MCF 10A (cell line): ENCODE data around the gene ASCL3. TPM values are rescaled to one million over a fixed set of nuclear protein-coding genes. Genes with fewer than 3 reads are reported as not detected.

Experiments
- BruUV-seq: library from RNA; stranded (reverse); fragments of 400-500 nt; replicated peaks from 2 replicates; lab custom pipeline; 2021; lab: Mats Ljungman, UMichigan
- CTCF ChIA-PET: fragments of 300-600 bp; sonication (Branson Sonifier 250); formaldehyde crosslinking; extraction: SDS; loops from one replicate; lab custom pipeline; 2021; ENCODE audit warnings: antibody characterized with exemption, inconsistent platforms; lab: Yijun Ruan, JAX
- POLR2A ChIA-PET: fragments of 300-600, 350-650 bp; sonication (Branson Sonifier 250); formaldehyde crosslinking; extraction: SDS; loops from one replicate; lab custom pipeline; 2020; ENCODE audit warnings: antibody characterized with exemption, inconsistent platforms; lab: Yijun Ruan, JAX
- DNase-seq: peaks from one replicate; pipeline ENCODE4 v3.0.0-alpha.2; 2018; ENCODE audit not compliant: unreplicated experiment
- H3K27ac Mint-ChIP-seq: one replicate; pipeline ENCODE4 v1.8.0; 2022; ENCODE audit warnings: mild to moderate bottlenecking, low read depth, mixed read lengths; ENCODE audit not compliant: unreplicated experiment
- H3K27me3 Mint-ChIP-seq: one replicate; pipeline ENCODE4 v1.8.0; 2022; ENCODE audit warnings: mixed read lengths; ENCODE audit not compliant: insufficient read depth, unreplicated experiment
- H3K36me3 Mint-ChIP-seq: one replicate; pipeline ENCODE4 v1.8.0; 2022; ENCODE audit warnings: mild to moderate bottlenecking, moderate library complexity, mixed read lengths; ENCODE audit not compliant: insufficient read depth, unreplicated experiment
- H3K4me1 Mint-ChIP-seq: one replicate; pipeline ENCODE4 v1.8.0; 2022; ENCODE audit warnings: mixed read lengths; ENCODE audit not compliant: insufficient read depth, unreplicated experiment
- H3K4me3 Mint-ChIP-seq: one replicate; pipeline ENCODE4 v1.8.0; 2022; ENCODE audit warnings: mild to moderate bottlenecking, moderate library complexity, mixed read lengths; ENCODE audit not compliant: unreplicated experiment
- H3K9me3 Mint-ChIP-seq: one replicate; pipeline ENCODE4 v1.8.0; 2022; ENCODE audit warnings: mixed read lengths; ENCODE audit not compliant: unreplicated experiment
- intact Hi-C: fragments of 100-400 bp; cut with micrococcal nuclease; formaldehyde crosslinking; loops from 2 replicates; pipeline ENCODE4 v1.14.1; 2022
- total RNA-seq: library from RNA; stranded (reverse); gene quantifications from 2 replicates; pipeline ENCODE4 v1.2.3, GENCODE V29; 2022
- TF ChIP-seq, protein P1 (sequence below): fragments of 200-600 bp; IDR thresholded peaks from one replicate; pipeline ENCODE4 v1.8.0; 2022; ENCODE audit warnings: antibody characterized with exemption, mild to moderate bottlenecking; ENCODE audit not compliant: unreplicated experiment

Gene ASCL3
- total RNA-seq, 1 experiment from 2014 or later: not detected

GRCh38 chr11:8934742-8935488 lies 7.9 kb downstream of the ASCL3 start:
- BruUV-seq: no TSS peak
- H3K4me3 Mint-ChIP-seq: peak overlapping the region; percentile 58
- TF ChIP-seq, protein P1, sequence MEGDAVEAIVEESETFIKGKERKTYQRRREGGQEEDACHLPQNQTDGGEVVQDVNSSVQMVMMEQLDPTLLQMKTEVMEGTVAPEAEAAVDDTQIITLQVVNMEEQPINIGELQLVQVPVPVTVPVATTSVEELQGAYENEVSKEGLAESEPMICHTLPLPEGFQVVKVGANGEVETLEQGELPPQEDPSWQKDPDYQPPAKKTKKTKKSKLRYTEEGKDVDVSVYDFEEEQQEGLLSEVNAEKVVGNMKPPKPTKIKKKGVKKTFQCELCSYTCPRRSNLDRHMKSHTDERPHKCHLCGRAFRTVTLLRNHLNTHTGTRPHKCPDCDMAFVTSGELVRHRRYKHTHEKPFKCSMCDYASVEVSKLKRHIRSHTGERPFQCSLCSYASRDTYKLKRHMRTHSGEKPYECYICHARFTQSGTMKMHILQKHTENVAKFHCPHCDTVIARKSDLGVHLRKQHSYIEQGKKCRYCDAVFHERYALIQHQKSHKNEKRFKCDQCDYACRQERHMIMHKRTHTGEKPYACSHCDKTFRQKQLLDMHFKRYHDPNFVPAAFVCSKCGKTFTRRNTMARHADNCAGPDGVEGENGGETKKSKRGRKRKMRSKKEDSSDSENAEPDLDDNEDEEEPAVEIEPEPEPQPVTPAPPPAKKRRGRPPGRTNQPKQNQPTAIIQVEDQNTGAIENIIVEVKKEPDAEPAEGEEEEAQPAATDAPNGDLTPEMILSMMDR: no peak
- POLR2A ChIA-PET: interaction anchor here (0.6 to 1.4 kb wide), 4 partner anchors 22 to 1297 kb away, joined by 3 to 4 read pairs (median 3); partner anchors contain the start of gene TMEM9B
- H3K9me3 Mint-ChIP-seq: no peaks in the 10 kb centered on the region
- intact Hi-C loops: no loop called here
- CTCF ChIA-PET: interaction anchor here (0.6 to 1.7 kb wide), 6 partner anchors 11 to 247 kb away, joined by 3 to 7 read pairs (median 3); no protein-coding TSS in a partner anchor
- no peaks in the 10 kb centered on the region for H3K27me3 Mint-ChIP-seq
- peaks cover 14% of the 10 kb centered on the region for H3K4me1 Mint-ChIP-seq
- peak overlapping the region; percentile 76 for H3K27ac Mint-ChIP-seq
- DNase-seq: peak; percentile 49
- H3K36me3 Mint-ChIP-seq: no peaks in the 10 kb centered on the region

- POLR2A ChIA-PET: interaction anchor here (1.4 kb wide), 1 partner anchor 30 kb away, joined by 4 read pairs; the partner anchor contains the start of gene TMEM9B
- intact Hi-C loops: no loop called here
- CTCF ChIA-PET: interaction anchor here (0.6 to 1.5 kb wide), 4 partner anchors 20 to 149 kb away, joined by 3 to 5 read pairs (median 4); no protein-coding TSS in a partner anchor
- Mint-ChIP-seq H3K4me1 (peaks cover 14% of the 10 kb centered on the region), H3K4me3 (no peak overlapping the region), H3K36me3 (no peaks in the 10 kb centered on the region), H3K9me3 (no peaks in the 10 kb centered on the region), H3K27me3 (no peaks in the 10 kb centered on the region), H3K27ac (no peak overlapping the region)
- BruUV-seq: no TSS peak
- TF ChIP-seq, protein P1: no peak
- DNase-seq: no peak
Observed at GRCh38 chr11:8933931-8934330, 8.9 kb downstream of the ASCL3 start.

DNA sequence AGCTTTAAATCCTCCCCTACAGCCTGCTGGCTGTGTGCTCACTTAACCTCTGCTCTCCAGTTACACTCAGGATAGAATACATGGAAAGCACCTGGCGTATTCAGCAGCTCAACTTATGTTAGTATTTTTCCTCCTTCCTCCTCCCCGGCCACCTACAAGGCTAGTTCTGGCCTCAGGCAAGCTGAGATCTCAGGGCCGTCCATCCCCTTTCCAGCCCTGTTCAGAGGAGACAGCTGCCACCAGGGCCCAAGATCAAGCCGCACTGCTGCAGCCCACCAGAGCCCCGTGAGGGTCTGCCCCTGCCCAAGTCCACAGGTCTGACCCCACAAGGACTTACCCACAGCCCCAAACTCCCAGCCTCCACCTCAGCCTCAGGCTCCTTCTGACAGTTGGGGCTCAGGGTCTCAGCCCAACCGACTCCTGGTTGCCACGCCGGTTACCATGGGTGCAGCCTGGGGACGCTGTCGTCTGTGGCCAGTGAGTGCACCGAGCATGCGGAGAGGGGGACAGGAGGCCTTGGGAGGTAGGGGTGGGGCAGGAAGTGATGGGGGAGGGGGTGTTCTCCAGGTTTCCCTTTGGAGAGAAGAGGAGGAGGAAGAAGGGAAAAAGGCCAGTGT lies 10.1 kb downstream of the ASCL3 start, which contains the start of gene C11orf16:
C11orf16 (minus strand) TSS at position 384 of the 617 bp plus-strand sequence. CDS start 639 bp downstream, outside the sequence.
- Mint-ChIP-seq H3K9me3 (no peaks in the 10 kb centered on the region), H3K27me3 (no peaks in the 10 kb centered on the region), H3K27ac (no peak within 1 kb of the TSS), H3K36me3 (no peaks in the 10 kb centered on the region), H3K4me1 (peaks cover 14% of the 10 kb centered on the region), H3K4me3 (no peak within 1 kb of the TSS)
- CTCF ChIA-PET: interaction anchor here (1.5 to 4.2 kb wide), 2 partner anchors 18 to 27 kb away, joined by 4 to 15 read pairs; no protein-coding TSS in a partner anchor
- no peak for DNase-seq
- POLR2A ChIA-PET: interaction anchor here (1.2 kb wide), 1 partner anchor 9 kb away, joined by 3 read pairs; no protein-coding TSS in a partner anchor
- intact Hi-C loops: no loop called here
- BruUV-seq: no TSS peak
- TF ChIP-seq, protein P1: no peak
